GM21526 (cell line): ENCODE results near the gene ADGRV1.

Experiments used
- ATAC-seq: cut with Tn5 transposase; IDR thresholded peaks from one replicate; pipeline ENCODE4 v1.9.1; 2021; ENCODE audit warnings: moderate library complexity; ENCODE audit not compliant: unreplicated experiment, low FRiP score

The ADGRV1 gene

GRCh38 chr5:91211997-91212713, 653.6 kb downstream of the ADGRV1 start:
- no peak for ATAC-seq

DNA sequence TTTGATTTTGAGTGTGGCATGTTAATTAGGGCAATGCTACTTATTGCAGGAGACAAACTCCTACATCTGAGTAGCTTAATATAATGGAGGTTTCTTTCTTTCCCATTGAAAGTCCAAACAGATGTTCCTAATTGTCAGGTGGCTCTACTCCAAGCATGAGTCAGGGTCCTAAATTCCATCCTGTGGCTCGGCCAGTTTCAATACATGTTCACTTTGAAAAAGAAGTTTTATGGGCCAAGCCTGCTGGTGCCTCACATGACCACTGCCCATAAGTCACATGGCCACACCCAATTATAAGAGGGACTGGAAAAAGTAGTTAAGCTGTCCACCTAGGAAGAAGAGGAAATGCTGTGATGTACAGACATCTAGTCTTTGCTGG, 654.1 kb downstream of the ADGRV1 start:
- no peak for ATAC-seq
